ENCODE results near the gene SCIN.
"Not testable (repeated sequence)": the region's sequence is repeated elsewhere in the genome, so short reads cannot be mapped to it uniquely, and the experiment has no call there.

Gene SCIN

DNA sequence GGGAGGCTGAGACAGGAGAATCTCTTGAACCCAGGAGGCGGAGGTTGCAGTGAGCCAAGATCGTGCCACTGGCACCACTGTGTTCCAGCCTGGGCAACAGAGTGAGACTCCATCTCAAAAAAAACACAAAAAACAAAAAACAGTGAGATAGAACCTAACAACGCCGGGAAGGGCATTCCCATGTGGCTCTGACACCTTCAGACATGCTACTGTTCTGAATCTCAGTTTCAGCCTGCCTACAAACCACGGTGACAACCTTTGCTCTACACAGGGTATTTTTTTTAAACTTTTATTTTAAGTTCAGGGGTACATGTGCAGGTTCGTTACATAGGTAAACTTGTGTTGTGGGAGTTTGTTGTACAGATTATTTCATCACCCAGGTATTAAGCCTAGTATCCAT lies 74.7 kb downstream of the SCIN start:
- in situ Hi-C loops (cut with HindIII; ENCODE audit: low sequenced_read_pairs) = not testable (repeated sequence)

GRCh38 chr7:12646139-12646538 lies 75.6 kb downstream of the SCIN start:
- in situ Hi-C loops (cut with HindIII; ENCODE audit: low sequenced_read_pairs) = no loop called here

DNA sequence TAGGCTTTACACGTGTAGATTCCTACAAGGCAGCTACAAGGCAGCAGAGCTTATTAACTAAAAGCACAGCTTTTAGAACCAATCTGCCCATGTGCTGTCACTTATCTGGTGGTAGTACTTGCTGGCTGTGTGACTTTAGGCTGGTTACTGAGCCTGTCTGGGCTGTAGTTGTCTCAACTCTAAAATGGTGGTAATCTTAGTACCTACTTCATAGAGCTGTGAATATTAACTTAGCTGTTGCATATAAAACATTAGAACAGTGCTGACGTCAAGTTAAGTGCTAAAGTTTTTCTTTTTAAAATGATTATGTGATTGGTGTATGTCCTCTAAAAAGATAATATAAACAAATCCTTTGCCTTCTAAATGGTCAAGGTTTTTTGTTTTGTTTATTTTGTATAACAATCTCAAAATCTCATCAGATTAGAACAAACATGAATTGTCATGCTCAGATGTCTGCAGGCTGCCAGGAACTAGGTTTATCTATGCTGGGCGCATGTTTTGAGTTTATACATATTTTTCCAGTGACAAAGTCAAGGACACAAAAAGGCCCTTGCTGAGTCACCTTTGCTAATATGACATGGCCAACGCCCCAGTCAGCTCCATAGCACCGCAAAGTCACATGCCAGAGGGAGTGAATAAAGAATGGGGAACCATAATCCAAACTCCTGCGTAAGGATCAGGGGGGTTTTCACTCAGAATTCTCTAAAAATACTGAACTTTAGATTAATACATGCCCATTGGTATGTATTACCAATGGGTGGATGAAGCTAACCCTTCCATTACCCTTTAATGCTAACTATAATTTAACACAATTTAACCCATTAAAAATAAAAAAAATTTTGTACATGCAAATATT lies 77.1 kb downstream of the SCIN start:
- in situ Hi-C loops (cut with HindIII; ENCODE audit: low sequenced_read_pairs) = no loop called here

- in situ Hi-C loops (cut with HindIII; ENCODE audit: low sequenced_read_pairs) = no loop called here
These were observed 78.3 kb downstream of the SCIN start for GRCh38 chr7:12648704-12649261.

DNA sequence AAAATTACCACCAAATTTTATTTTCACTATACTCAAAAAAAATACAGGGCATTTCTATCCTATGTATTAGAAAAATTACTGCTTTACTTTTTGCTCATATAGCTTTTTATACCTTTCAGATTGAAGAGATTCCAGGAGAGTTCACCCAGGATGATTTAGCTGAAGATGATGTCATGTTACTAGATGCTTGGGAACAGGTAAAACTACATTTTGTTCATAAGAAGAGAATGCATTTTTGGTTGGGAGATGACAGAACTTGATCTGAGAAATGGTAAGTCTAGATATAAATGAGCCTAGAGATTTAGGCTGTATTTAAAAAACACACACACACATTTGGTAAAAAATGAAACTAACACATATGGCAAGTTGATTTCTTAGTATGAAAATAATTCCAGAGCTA lies 78.8 kb downstream of the SCIN start:
- in situ Hi-C loops (cut with HindIII; ENCODE audit: low sequenced_read_pairs) = no loop called here

DNA sequence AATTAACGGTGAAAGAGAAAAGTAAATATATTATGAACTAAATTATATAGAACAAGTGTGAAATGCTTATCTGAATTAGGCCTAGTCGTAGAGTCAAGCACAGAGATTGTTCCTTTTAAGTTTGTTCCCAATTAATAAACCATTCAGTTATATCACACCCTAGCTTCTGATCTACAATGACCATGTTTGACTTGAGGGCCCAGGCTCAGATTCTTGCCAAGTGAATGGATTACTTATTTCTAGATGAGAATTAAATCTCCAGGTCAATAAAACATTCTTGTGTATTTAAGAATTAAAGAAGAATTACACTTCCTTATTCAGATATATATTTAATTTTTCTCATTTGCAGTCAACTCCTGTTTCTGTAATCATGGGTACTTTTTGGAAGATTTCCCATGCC lies 79.6 kb downstream of the SCIN start:
- in situ Hi-C loops (cut with HindIII; ENCODE audit: low sequenced_read_pairs) = no loop called here

DNA sequence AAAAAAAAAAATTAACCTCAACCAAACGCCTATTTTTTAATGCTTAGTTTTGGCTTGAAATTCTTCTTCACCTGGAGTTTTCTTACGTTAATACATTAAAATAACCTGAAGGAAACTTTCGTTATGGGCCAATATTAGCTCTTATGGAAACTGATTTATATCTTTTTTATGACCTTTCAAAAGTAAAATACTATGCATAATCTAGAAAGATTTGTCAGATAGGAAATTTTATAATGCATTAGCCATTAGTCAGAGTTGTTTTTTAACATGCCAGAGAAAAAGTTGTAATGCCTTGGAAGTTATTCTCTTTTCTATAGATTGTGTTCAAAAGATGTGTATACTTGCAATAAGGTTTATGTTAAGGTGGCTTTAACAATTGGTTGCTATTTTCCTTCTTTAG lies 82.6 kb downstream of the SCIN start:
- in situ Hi-C loops (cut with HindIII; ENCODE audit: low sequenced_read_pairs) = no loop called here

DNA sequence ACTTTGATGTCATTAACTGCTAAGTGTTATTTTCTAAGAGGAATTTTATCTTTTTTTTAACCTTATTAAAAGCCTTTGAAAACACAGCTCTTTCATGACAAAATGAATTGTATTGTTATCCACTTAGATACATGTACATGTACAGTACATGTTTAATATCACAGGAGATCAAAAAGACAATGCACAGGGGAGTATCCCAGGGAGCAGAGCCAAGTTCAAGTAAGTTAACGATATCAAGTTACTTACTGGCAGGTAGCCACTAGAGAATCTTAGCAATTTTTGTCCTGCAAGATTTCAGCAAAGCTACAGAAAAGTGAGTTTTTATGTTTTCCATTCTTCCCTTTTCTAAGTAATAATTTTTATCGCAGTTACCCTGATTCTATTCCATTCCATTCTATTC lies 83.0 kb downstream of the SCIN start:
- in situ Hi-C loops (cut with HindIII; ENCODE audit: low sequenced_read_pairs) = no loop called here

DNA sequence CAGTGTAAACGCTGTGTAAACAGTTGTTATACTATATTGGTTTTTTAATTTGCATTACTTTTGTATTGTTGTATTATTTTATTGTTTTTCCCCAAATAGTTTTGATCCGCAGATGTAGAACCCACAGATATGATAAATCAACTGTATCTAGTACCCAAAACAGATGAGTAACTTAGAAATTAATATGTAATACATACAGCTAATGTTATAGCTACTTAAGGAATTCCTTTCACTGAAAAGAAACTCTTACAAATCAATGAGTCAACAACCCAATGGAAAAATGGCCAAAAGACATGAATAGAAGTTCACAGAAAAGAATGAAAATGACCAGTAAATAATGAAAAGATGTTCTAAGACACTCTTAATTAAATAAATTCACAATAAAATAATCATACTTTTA lies 84.6 kb downstream of the SCIN start:
- in situ Hi-C loops (cut with HindIII; ENCODE audit: low sequenced_read_pairs) = no loop called here

DNA sequence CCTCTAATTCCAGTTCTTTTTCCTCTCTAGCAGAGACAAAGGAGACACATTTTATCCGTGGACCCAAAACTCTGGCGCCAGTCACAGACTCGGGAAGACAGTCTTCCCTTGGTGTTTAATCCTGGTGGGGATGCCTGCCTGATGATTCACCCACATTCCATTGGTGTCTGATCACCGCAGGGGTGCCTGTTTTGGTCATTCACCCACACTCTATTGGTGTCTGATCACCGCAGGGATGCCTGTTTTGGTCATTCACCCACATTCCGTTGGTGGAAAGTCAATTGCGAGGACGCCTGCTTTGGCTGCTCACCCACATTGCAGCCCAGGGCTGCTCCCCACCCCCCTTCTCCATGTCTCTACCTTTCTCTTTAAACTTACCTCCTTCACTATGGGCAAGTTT lies 89.9 kb downstream of the SCIN start:
- in situ Hi-C loops (cut with HindIII; ENCODE audit: low sequenced_read_pairs) = not testable (repeated sequence)

DNA sequence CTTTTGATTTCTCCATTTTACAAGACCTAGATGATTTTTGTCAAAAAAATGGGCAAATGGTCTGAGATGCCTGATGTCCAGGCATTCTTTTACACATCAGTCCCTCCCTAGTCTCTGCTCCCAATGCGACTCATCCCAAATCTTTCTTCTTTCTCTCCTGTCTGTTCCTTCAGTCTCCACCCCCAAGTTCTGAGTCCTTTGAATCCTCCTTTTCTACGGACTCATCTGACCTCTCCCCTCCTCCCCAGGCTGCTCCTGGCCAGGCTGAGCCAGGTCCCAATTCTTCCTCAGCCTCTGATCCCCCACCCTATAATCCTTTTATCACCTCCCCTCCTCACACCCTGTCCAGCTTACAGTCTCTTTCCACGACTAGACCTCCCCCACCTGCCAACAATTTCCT lies 90.5 kb downstream of the SCIN start:
- in situ Hi-C loops (cut with HindIII; ENCODE audit: low sequenced_read_pairs) = not testable (repeated sequence)

- in situ Hi-C loops (cut with HindIII; ENCODE audit: low sequenced_read_pairs) = no loop called here
These were observed 91.1 kb downstream of the SCIN start for GRCh38 chr7:12661581-12661980.

DNA sequence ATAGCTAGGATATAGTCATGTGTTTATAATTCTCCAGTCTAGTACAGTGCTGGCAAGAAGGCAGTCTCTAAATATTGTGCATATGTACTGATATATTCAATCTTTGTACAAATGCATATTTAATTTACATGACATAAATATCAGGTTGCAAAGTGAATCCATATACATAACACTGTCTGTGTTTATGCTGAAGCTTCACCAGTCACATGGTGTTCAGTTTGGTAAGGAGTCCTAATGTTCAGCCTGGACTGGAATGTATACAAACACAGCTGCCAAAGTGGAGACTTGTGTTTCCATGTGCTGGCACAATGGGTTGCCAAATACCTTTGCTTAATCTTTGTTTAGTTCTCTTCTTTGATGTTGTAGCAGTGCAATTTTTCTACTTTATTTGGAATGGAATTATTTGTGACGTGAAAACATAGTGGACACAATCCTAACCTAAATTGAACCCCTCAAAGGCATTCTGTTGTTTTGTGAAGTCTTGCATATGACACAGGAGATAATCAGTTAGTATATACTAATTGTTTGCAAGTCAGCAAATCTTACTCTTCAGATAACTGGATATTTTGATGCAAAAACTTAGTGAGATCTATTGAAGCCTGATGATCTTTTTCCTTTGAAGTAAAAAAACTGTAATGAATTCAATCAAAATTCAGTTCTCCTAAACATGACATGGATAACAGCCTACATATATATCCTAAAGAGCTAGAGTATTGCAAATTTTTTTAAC lies 99.6 kb downstream of the SCIN start:
- in situ Hi-C loops (cut with HindIII; ENCODE audit: low sequenced_read_pairs) = no loop called here

GRCh38 chr7:12670743-12671520 lies 100.4 kb downstream of the SCIN start:
- in situ Hi-C loops (cut with HindIII; ENCODE audit: low sequenced_read_pairs) = no loop called here

DNA sequence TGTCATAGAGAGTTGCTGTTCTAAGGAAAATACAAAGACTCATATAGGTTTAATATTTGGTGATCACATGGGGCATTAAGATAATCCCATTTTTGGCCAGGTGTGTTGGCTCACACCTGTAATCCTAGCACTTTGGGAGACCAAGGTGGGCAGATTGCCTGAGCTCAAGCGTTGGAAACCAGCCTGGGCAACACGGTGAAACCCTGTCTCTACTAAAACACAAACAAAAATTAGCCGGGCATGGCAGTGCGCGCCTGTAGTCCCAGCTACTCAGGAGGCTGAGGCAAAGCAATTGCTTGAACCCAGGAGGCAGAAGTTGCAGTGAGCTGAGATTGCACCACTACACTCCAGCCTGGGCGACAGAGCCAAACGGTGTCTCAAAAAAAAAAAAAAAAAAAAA lies 102.9 kb downstream of the SCIN start:
- in situ Hi-C loops (cut with HindIII; ENCODE audit: low sequenced_read_pairs) = not testable (repeated sequence)

DNA sequence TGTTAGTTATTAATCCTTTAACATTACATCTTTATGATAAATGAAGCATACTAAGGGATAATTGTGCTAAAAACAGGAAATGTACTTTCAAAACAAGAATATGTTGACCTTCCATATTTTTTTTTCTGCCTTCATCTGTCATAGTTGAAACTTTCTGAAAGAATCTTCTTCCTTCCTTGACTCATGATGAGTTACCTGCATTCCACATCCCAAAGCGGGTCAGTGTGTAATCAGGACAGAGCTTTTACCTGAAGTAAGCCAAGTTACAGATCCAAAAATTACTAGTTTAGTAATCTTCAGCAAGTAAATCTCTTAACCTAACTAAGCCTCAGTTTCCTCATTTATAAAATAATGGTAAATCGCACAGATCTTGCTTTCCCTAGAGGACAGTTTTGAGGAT lies 103.5 kb downstream of the SCIN start:
- in situ Hi-C loops (cut with HindIII; ENCODE audit: low sequenced_read_pairs) = no loop called here

DNA sequence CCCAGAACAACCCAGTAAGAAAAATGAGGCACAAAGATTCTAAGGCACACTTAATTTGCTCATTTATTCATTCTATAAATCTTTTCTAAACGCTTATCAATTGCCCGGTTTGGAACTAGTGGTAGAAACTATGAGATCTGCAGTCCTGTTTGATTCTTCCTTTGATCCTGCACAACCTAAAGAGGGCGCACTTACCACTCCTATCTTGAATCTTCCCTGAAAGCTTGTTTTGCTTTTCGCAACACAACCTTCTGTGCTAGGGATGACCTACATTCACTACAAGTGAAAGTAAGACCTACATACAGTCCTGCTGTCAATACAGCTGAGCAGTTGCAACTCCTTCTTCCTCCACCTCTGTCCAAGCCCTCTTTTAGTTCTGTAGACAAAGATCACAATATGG lies 104.3 kb downstream of the SCIN start:
- in situ Hi-C loops (cut with HindIII; ENCODE audit: low sequenced_read_pairs) = loop anchor here (25.0 kb wide), 1 partner anchor 587 kb away; no protein-coding TSS in a partner anchor

- in situ Hi-C loops (cut with HindIII; ENCODE audit: low sequenced_read_pairs) = loop anchor here (25.0 kb wide), 1 partner anchor 578 kb away; no protein-coding TSS in a partner anchor
These were observed 113.4 kb downstream of the SCIN start for GRCh38 chr7:12683678-12684585.

GRCh38 chr7:12684733-12685132 lies 114.2 kb downstream of the SCIN start:
- in situ Hi-C loops (cut with HindIII; ENCODE audit: low sequenced_read_pairs) = loop anchor here (25.0 kb wide), 1 partner anchor 578 kb away; no protein-coding TSS in a partner anchor

- in situ Hi-C loops (cut with HindIII; ENCODE audit: low sequenced_read_pairs) = loop anchor here (25.0 kb wide), 1 partner anchor 577 kb away; no protein-coding TSS in a partner anchor
These were observed 115.0 kb downstream of the SCIN start for GRCh38 chr7:12685550-12685949.
